GM12801 (cell line): ENCODE measurements around the gene AFMID.

Experiments used
- CTCF ChIP-seq: IDR thresholded peaks from one replicate; pipeline ENCODE4 v1.5.1; 2011; ENCODE audit warnings: control low read depth; ENCODE audit not compliant: insufficient read length; ENCODE audit errors: extremely low read depth

AFMID gene

GRCh38 chr17:78230252-78230962 lies 43.2 kb downstream of the AFMID start:
- TF ChIP-seq CTCF: no peak

GRCh38 chr17:78230996-78231935 lies 44.1 kb downstream of the AFMID start, which contains the start of gene TMEM235:
TSS of gene TMEM235 (plus strand) at chr17:78231631. CDS start at chr17:78232024, 393 bp downstream.
- TF ChIP-seq CTCF: no peak

GRCh38 chr17:78231991-78232858 lies 45.1 kb downstream of the AFMID start:
- TF ChIP-seq CTCF: no peak

- TF ChIP-seq CTCF: no peak
These were observed 45.7 kb downstream of the AFMID start for GRCh38 chr17:78232859-78233173.

GRCh38 chr17:78233678-78234077 lies 46.5 kb downstream of the AFMID start:
- TF ChIP-seq CTCF: no peak

GRCh38 chr17:78234261-78234865 lies 47.2 kb downstream of the AFMID start:
- TF ChIP-seq CTCF: no peak

GRCh38 chr17:78235885-78236284 lies 48.7 kb downstream of the AFMID start:
- TF ChIP-seq CTCF: no peak
